Effector memory CD4-positive, alpha-beta T cell (primary cell): Measurements from ENCODE around the gene NCR3LG1.

Source experiments
- DNase-seq, 3 donors: peaks; one replicate each; pipeline ENCODE4 v3.0.0-alpha.2; 2020
- H3K27ac ChIP-seq: 2 replicates; pipeline ENCODE4 v1.7.0; 2013; ENCODE audit warnings: mild to moderate bottlenecking, low read length, moderate library complexity; ENCODE audit not compliant: insufficient read depth, poor library complexity, severe bottlenecking
- H3K27me3 ChIP-seq: replicated peaks from 2 replicates; pipeline ENCODE4 v1.7.0; 2013; ENCODE audit warnings: mild to moderate bottlenecking, low read length; ENCODE audit not compliant: insufficient read depth, control insufficient read depth, poor library complexity, severe bottlenecking
- H3K36me3 ChIP-seq: 2 replicates; pipeline ENCODE4 v1.7.0; 2013; ENCODE audit warnings: mild to moderate bottlenecking, low read length, moderate library complexity; ENCODE audit not compliant: control insufficient read depth, insufficient read depth
- H3K4me1 ChIP-seq: 2 replicates; pipeline ENCODE4 v1.7.0; 2013; ENCODE audit warnings: low read length, mild to moderate bottlenecking; ENCODE audit not compliant: control insufficient read depth, insufficient read depth, poor library complexity, severe bottlenecking
- H3K4me3 ChIP-seq: 2 replicates; pipeline ENCODE4 v1.7.0; 2013; ENCODE audit warnings: low read length, low read depth, mild to moderate bottlenecking; ENCODE audit not compliant: insufficient read depth, poor library complexity, severe bottlenecking
- H3K9me3 ChIP-seq: 2 replicates; pipeline ENCODE4 v1.7.0; 2013; ENCODE audit warnings: mild to moderate bottlenecking, low read length, moderate library complexity; ENCODE audit not compliant: control insufficient read depth
- total RNA-seq, 3 donors: gene quantifications; one replicate each; lab custom pipeline; 2026; lab: John Stamatoyannopoulos, UW

Gene NCR3LG1
- 9.5 to 33.2 (median 12.6) reads per million in 3 donors for total RNA-seq

- H3K27me3 ChIP-seq = no peaks in the 10 kb centered on the region
- no peaks in the 10 kb centered on the region for H3K9me3 ChIP-seq
- peak within 1 kb of the TSS; percentile 73 for H3K4me3 ChIP-seq
- H3K27ac ChIP-seq = no peak within 1 kb of the TSS
- H3K4me1 ChIP-seq = peaks cover 28% of the 10 kb centered on the region
- H3K36me3 ChIP-seq = no peaks in the 10 kb centered on the region
- DNase-seq = peak; percentile 58 to 65 (median 58)
Measured at GRCh38 chr11:17351510-17352176, at the start of gene NCR3LG1. TSS of gene NCR3LG1 (plus strand) at chr11:17351800. CDS start at chr11:17351970, 170 bp downstream.

- no peak for DNase-seq
- Histone ChIP-seq H3K27ac (no peak overlapping the region), H3K4me3 (no peak overlapping the region), H3K4me1 (no peaks in the 10 kb centered on the region), H3K36me3 (no peaks in the 10 kb centered on the region), H3K9me3 (no peaks in the 10 kb centered on the region), H3K27me3 (no peaks in the 10 kb centered on the region)
Measured at GRCh38 chr11:17313349-17314231, 38.0 kb upstream of the NCR3LG1 start.

- H3K27ac ChIP-seq = no peak overlapping the region
- DNase-seq = no peak
- H3K4me3 ChIP-seq = no peak overlapping the region
- H3K27me3 ChIP-seq = no peaks in the 10 kb centered on the region
- H3K36me3 ChIP-seq = no peaks in the 10 kb centered on the region
- H3K4me1 ChIP-seq = no peaks in the 10 kb centered on the region
- H3K9me3 ChIP-seq = no peaks in the 10 kb centered on the region
Measured at GRCh38 chr11:17314232-17314547, 37.4 kb upstream of the NCR3LG1 start.

- H3K27ac ChIP-seq = no peak overlapping the region
Measured at GRCh38 chr11:17314904-17315426, 36.6 kb upstream of the NCR3LG1 start.

GRCh38 chr11:17328871-17329494 is 22.6 kb upstream of the NCR3LG1 start:
- H3K36me3 ChIP-seq = peaks cover 6% of the 10 kb centered on the region
- H3K4me1 ChIP-seq = no peaks in the 10 kb centered on the region
- H3K27ac ChIP-seq = no peak overlapping the region
- H3K27me3 ChIP-seq = no peaks in the 10 kb centered on the region
- no peaks in the 10 kb centered on the region for H3K9me3 ChIP-seq
- H3K4me3 ChIP-seq = no peak overlapping the region
- no peak for DNase-seq

More at GRCh38 chr11:17314904-17315426, 36.6 kb upstream of the NCR3LG1 start:
- H3K4me1 ChIP-seq = no peaks in the 10 kb centered on the region
- no peak overlapping the region for H3K4me3 ChIP-seq
- H3K36me3 ChIP-seq = peaks cover 3% of the 10 kb centered on the region
- DNase-seq = no peak
- no peaks in the 10 kb centered on the region for H3K9me3 ChIP-seq
- H3K27me3 ChIP-seq = no peaks in the 10 kb centered on the region

- no peak for DNase-seq
- Histone ChIP-seq H3K27me3 (no peaks in the 10 kb centered on the region), H3K36me3 (peaks cover 6% of the 10 kb centered on the region), H3K4me3 (no peak overlapping the region), H3K27ac (no peak overlapping the region), H3K4me1 (no peaks in the 10 kb centered on the region), H3K9me3 (no peaks in the 10 kb centered on the region)
Measured at GRCh38 chr11:17331669-17332068, 19.9 kb upstream of the NCR3LG1 start.

- peaks cover 6% of the 10 kb centered on the region for H3K36me3 ChIP-seq
- H3K9me3 ChIP-seq = no peaks in the 10 kb centered on the region
- no peaks in the 10 kb centered on the region for H3K27me3 ChIP-seq
- DNase-seq = no peak
- no peak overlapping the region for H3K27ac ChIP-seq
- H3K4me1 ChIP-seq = no peaks in the 10 kb centered on the region
- no peak overlapping the region for H3K4me3 ChIP-seq
Measured at GRCh38 chr11:17333799-17334586, 17.6 kb upstream of the NCR3LG1 start.

- Histone ChIP-seq H3K27ac (no peak overlapping the region), H3K36me3 (no peaks in the 10 kb centered on the region), H3K27me3 (no peaks in the 10 kb centered on the region), H3K9me3 (no peaks in the 10 kb centered on the region), H3K4me1 (no peaks in the 10 kb centered on the region), H3K4me3 (no peak overlapping the region)
- DNase-seq = no peak
Measured at GRCh38 chr11:17343257-17343656, 8.3 kb upstream of the NCR3LG1 start.

- DNase-seq = no peak
- H3K36me3 ChIP-seq = no peaks in the 10 kb centered on the region
- no peak overlapping the region for H3K4me3 ChIP-seq
- H3K9me3 ChIP-seq = no peaks in the 10 kb centered on the region
- no peak overlapping the region for H3K27ac ChIP-seq
- no peaks in the 10 kb centered on the region for H3K4me1 ChIP-seq
- H3K27me3 ChIP-seq = no peaks in the 10 kb centered on the region
Measured at GRCh38 chr11:17343907-17344306, 7.7 kb upstream of the NCR3LG1 start.
